ENCODE results near the gene CP. TPM values are rescaled to one million over a fixed set of nuclear protein-coding genes. Genes with fewer than 3 reads are reported as not detected.
A peak's percentile ranks its signal among the peaks of the same experiment; 100 is the strongest.
"Not testable (repeated sequence)": the region's sequence is repeated elsewhere in the genome, so short reads cannot be mapped to it uniquely, and the experiment has no call there.

Gene CP
- total and polyA plus RNA-seq, 3 experiments from 2014 or later: not detected

DNA sequence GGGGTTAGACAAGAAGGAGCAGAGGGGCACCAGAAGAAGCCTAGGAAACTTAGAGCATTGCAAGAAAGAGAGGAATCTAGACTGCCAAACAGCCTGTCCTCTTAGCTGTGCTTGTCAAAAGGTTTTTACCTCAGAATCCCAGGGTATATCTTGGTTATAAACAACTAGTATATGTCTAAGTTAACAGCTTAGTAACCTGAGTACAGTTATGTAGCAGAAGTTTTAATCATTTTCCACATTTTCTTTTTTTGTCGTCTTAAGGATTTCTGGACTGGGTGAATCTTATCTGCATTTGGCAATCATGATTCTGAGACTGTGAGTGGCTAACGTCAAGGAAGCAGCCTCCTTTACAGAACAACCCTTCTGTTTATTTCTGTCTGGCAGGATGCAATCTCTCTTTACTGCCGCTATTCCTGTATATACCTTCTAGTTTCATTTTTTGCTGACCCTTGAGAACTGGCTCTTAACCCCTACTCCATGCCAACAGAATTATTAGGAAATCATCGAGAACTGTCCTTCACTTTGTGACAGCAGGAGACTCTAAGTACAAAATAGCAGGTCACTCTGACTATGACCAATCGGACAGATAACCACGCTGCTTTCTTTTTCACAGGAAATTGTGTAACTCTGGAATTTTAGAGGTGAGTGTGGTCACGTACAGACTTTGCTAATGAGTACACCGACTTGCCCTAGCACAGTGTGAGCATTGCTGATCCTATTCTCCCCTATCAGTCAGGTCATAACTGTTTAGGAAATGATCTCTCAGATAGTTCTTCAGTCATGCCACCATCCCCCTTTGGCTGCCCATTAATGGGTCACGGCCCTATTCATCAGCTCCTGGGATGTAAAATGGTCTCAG is 3.3 kb upstream of the CP start:
- H3K27ac Mint-ChIP-seq: peak overlapping the region; percentile 47 to 94 (median 84)
- ChIA-PET POLR2A (no interaction called here), CTCF (no interaction called here)
- H3K4me3 Mint-ChIP-seq: peak overlapping the region; percentile 80 to 88 (median 87)
- no peaks in the 10 kb centered on the region for H3K9me3 Mint-ChIP-seq
- peaks cover 15 to 27% (median 20%) of the 10 kb centered on the region in 3 donors for H3K4me1 Mint-ChIP-seq
- peak in 2 of 5 donors; percentile 3 to 10 for DNase-seq
- Histone ChIP-seq H3K36me3 (ENCODE audit: insufficient read depth, low read length) (no peaks in the 10 kb centered on the region), H3K4me1 (ENCODE audit: insufficient read depth, low read length) (peaks cover 13% of the 10 kb centered on the region), H3K9me3 (ENCODE audit: low read length) (no peaks in the 10 kb centered on the region), H3K27me3 (ENCODE audit: insufficient read depth, low read length, poor library complexity, severe bottlenecking) (no peaks in the 10 kb centered on the region), H3K27ac (ENCODE audit: low read depth, low read length) (peak overlapping the region; percentile 53), H3K4me3 (ENCODE audit: low read length) (peak overlapping the region; percentile 54)
- H3K36me3 Mint-ChIP-seq: peaks cover 0 to 1% (median 0%) of the 10 kb centered on the region in 3 donors
- no peaks in the 10 kb centered on the region for H3K27me3 Mint-ChIP-seq

DNA sequence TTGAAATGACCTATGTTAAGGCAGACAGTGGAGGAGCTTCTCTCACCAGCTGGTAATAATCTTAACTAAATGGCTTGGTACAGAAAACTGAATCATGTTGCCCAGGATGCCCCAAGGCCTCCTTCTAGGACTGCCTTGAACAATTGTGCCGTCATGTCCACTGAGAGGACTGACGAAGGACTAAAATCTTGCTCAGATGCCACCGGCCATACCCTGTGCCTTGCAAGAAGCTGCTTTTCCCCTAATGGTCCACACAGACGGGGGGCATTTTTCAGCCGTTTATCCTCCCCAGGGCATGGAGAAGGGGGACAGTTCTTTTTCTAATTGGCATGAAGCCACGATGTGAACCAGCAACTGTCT is 1.8 kb upstream of the CP start:
- H3K4me1 Mint-ChIP-seq: peaks cover 15 to 27% (median 20%) of the 10 kb centered on the region in 3 donors
- Histone ChIP-seq H3K4me1 (ENCODE audit: insufficient read depth, low read length) (peaks cover 13% of the 10 kb centered on the region), H3K27ac (ENCODE audit: low read depth, low read length) (no peak overlapping the region), H3K36me3 (ENCODE audit: insufficient read depth, low read length) (no peaks in the 10 kb centered on the region), H3K9me3 (ENCODE audit: low read length) (no peaks in the 10 kb centered on the region), H3K4me3 (ENCODE audit: low read length) (no peak overlapping the region), H3K27me3 (ENCODE audit: insufficient read depth, low read length, poor library complexity, severe bottlenecking) (no peaks in the 10 kb centered on the region)
- H3K36me3 Mint-ChIP-seq: peaks cover 0 to 1% (median 0%) of the 10 kb centered on the region in 3 donors
- peaks cover 0 to 1% (median 0%) of the 10 kb centered on the region in 5 donors for H3K9me3 Mint-ChIP-seq
- POLR2A ChIA-PET: no interaction called here
- H3K27ac Mint-ChIP-seq: peak overlapping the region in 1 of 8 donors; percentile 38
- CTCF ChIA-PET: no interaction called here
- H3K4me3 Mint-ChIP-seq: peak overlapping the region in 1 of 7 donors; percentile 68
- H3K27me3 Mint-ChIP-seq: peaks cover 0 to 1% of the 10 kb centered on the region in 2 donors
- DNase-seq: no peak

DNA sequence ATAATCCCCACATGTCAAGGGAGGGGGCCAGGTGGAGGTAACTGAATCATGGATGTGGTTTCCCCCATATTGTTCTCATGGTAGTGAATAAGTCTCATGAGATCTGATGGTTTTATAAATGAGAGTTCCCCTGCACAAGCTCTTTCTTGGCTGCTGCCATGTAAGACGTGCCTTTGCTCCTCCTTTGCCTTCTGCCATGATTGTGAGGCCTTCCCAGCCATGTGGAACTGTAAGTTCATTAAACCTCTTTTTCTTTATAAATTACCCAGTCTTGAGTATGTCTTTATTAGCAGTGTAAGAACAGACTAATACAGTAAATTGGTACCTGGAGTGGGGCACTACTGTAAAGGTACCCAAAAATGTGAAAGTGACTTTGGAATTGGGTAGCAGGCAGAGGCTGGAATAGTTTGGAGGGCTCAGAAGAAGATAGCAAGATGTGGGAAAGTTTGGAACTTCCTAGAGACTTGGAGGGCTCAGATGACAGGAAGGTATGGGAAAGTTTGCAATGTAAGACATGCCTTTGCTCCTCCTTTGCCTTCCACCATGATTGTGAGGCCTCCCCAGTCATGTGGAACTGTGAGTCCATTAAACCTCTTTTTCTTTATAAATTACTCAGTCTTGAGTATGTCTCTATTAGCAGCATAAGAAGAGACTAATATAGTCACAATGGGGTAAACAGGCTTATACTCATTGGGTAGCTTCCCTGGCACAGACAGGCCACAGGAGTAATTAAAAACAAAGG is 2.1 kb downstream of the CP start:
- H3K4me1 ChIP-seq (ENCODE audit: insufficient read depth, low read length); H3K27ac Mint-ChIP-seq; H3K4me3 ChIP-seq (ENCODE audit: low read length); CTCF ChIA-PET; H3K9me3 ChIP-seq (ENCODE audit: low read length); H3K27me3 ChIP-seq (ENCODE audit: insufficient read depth, low read length, poor library complexity, severe bottlenecking); H3K9me3 Mint-ChIP-seq; H3K4me3 Mint-ChIP-seq; POLR2A ChIA-PET; H3K27me3 Mint-ChIP-seq; H3K36me3 ChIP-seq (ENCODE audit: insufficient read depth, low read length); H3K27ac ChIP-seq (ENCODE audit: low read depth, low read length); DNase-seq; H3K36me3 Mint-ChIP-seq: not testable (repeated sequence)
- peaks cover 5 to 14% (median 10%) of the 10 kb centered on the region in 3 donors for H3K4me1 Mint-ChIP-seq

DNA sequence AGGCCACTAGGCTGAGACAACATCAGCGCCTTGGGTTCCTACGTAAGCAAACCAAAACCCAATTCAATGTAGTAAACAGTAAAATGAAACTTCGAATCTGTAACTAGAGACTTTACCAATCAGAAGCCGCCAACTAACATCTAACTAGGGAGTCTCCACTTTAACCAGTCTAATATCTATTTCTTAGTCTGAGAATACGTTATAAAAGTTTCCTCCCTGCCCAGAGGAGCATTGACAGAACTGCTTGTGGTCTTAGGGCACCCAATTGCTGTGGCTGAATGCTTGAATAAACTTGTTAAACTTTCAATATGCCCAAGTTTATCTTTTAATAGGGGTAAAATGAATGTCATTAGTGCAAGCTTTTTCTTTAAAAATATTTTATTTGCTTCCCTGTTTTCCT is 4.3 kb downstream of the CP start:
- Mint-ChIP-seq H3K27ac (no peak overlapping the region), H3K36me3 (no peaks in the 10 kb centered on the region), H3K4me3 (no peak overlapping the region), H3K27me3 (peaks cover 0 to 1% of the 10 kb centered on the region in 2 donors), H3K4me1 (no peaks in the 10 kb centered on the region), H3K9me3 (peaks cover 0 to 1% (median 0%) of the 10 kb centered on the region in 5 donors)
- ChIA-PET POLR2A (no interaction called here), CTCF (interaction anchor here (0.6 kb wide), 1 partner anchor 26 kb away, joined by 3 read pairs; no protein-coding TSS in a partner anchor)
- no peaks in the 10 kb centered on the region for H3K9me3 ChIP-seq (ENCODE audit: low read length)
- no peaks in the 10 kb centered on the region for H3K36me3 ChIP-seq (ENCODE audit: insufficient read depth, low read length)
- no peaks in the 10 kb centered on the region for H3K27me3 ChIP-seq (ENCODE audit: insufficient read depth, low read length, poor library complexity, severe bottlenecking)
- no peak overlapping the region for H3K4me3 ChIP-seq (ENCODE audit: low read length)
- no peaks in the 10 kb centered on the region for H3K4me1 ChIP-seq (ENCODE audit: insufficient read depth, low read length)
- H3K27ac ChIP-seq (ENCODE audit: low read depth, low read length): no peak overlapping the region
- DNase-seq: no peak

DNA sequence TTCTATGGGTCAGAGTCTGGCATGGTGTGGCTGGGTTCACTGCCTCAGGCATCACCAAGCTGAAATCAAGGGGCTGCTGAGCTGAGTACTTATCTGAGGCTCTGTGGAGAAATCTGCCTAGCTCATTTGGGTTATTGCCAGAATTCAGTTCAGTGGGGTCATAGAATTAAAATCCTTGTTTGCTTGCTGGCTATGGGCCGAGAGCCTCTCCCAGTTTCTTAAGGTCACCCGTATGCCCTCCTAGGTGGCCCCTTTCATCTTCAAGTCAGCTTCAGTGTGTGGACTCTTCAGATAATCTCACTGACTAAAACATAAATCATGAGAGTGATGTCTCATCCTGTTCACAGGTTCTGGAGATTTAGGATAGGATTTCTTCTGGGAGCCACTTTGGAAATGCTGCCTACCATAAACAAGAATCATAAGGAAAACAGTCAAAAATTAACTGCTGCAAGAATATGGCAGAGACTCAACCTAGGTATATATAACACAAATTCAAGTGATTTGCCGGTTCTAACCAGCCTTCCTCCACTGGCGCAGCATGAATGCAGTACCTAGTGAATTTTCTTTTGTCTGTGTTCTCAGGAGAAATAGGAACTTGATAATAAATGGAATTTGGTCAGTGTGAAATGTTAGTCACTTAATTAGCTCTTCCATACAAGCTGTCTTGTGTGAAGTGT is 5.3 kb downstream of the CP start:
- Histone ChIP-seq H3K9me3 (ENCODE audit: low read length) (no peaks in the 10 kb centered on the region), H3K27me3 (ENCODE audit: insufficient read depth, low read length, poor library complexity, severe bottlenecking) (no peaks in the 10 kb centered on the region), H3K36me3 (ENCODE audit: insufficient read depth, low read length) (no peaks in the 10 kb centered on the region), H3K4me1 (ENCODE audit: insufficient read depth, low read length) (no peaks in the 10 kb centered on the region), H3K4me3 (ENCODE audit: low read length) (no peak overlapping the region), H3K27ac (ENCODE audit: low read depth, low read length) (no peak overlapping the region)
- H3K27ac Mint-ChIP-seq: no peak overlapping the region
- no peaks in the 10 kb centered on the region for H3K4me1 Mint-ChIP-seq
- peaks cover 1 to 4% of the 10 kb centered on the region in 2 donors for H3K27me3 Mint-ChIP-seq
- peaks cover 0 to 1% (median 0%) of the 10 kb centered on the region in 5 donors for H3K9me3 Mint-ChIP-seq
- POLR2A ChIA-PET: no interaction called here
- H3K36me3 Mint-ChIP-seq: no peaks in the 10 kb centered on the region
- CTCF ChIA-PET: interaction anchor here (0.6 kb wide), 1 partner anchor 25 kb away, joined by 3 read pairs; no protein-coding TSS in a partner anchor
- no peak overlapping the region for H3K4me3 Mint-ChIP-seq
- DNase-seq: no peak

DNA sequence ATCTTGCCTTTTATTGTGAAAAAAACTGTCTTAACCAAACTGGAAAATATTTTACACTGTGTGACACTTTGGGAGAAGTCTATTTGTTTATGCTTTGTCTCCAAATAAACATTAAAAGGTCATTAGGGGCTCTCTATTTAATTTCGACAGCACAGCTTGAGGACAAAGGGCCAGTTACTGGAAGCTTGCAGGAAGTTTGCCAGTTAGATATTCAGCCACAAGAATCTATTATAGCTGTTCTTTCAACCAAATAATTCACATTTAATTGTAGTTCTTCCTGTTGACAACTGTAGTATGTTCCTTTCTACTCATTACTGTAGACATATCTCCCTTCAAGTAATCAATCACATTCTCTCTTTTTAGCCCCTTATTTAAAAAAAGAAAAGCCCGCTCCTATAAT is 6.1 kb downstream of the CP start:
- H3K27ac Mint-ChIP-seq: no peak overlapping the region
- no peak overlapping the region for H3K4me3 Mint-ChIP-seq
- H3K27me3 ChIP-seq (ENCODE audit: insufficient read depth, low read length, poor library complexity, severe bottlenecking): no peaks in the 10 kb centered on the region
- H3K36me3 Mint-ChIP-seq: no peaks in the 10 kb centered on the region
- no peak for DNase-seq
- CTCF ChIA-PET: no interaction called here
- H3K9me3 Mint-ChIP-seq: peaks cover 0 to 1% (median 0%) of the 10 kb centered on the region in 5 donors
- H3K27ac ChIP-seq (ENCODE audit: low read depth, low read length): no peak overlapping the region
- H3K9me3 ChIP-seq (ENCODE audit: low read length): no peaks in the 10 kb centered on the region
- no peak overlapping the region for H3K4me3 ChIP-seq (ENCODE audit: low read length)
- H3K4me1 ChIP-seq (ENCODE audit: insufficient read depth, low read length): no peaks in the 10 kb centered on the region
- peaks cover 1 to 4% of the 10 kb centered on the region in 2 donors for H3K27me3 Mint-ChIP-seq
- H3K36me3 ChIP-seq (ENCODE audit: insufficient read depth, low read length): no peaks in the 10 kb centered on the region
- no peaks in the 10 kb centered on the region for H3K4me1 Mint-ChIP-seq
- POLR2A ChIA-PET: no interaction called here

DNA sequence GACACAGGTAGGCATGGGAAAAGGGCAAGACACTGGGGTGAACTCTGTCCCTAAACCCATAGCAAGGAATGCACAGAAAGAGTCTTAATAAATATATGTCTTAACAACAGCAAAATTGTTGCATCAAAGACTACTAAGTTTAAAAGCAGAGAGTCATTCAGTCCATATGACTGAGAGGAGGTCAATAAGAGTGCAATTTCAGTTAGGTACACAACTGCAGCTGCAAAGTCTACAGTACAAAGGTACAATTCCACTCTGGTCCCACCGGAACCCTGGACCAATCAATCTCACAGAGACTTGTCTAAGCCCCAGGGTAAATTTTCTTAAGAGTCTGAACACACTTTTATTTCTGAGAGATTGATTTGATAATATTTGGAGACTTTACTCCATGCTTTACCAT is 6.9 kb downstream of the CP start:
- POLR2A ChIA-PET: no interaction called here
- H3K9me3 Mint-ChIP-seq: peaks cover 0 to 1% (median 0%) of the 10 kb centered on the region in 5 donors
- H3K36me3 Mint-ChIP-seq: no peaks in the 10 kb centered on the region
- H3K4me1 ChIP-seq (ENCODE audit: insufficient read depth, low read length): no peaks in the 10 kb centered on the region
- H3K27ac Mint-ChIP-seq: no peak overlapping the region
- no peaks in the 10 kb centered on the region for H3K9me3 ChIP-seq (ENCODE audit: low read length)
- no peaks in the 10 kb centered on the region for H3K4me1 Mint-ChIP-seq
- H3K27ac ChIP-seq (ENCODE audit: low read depth, low read length): no peak overlapping the region
- H3K27me3 ChIP-seq (ENCODE audit: insufficient read depth, low read length, poor library complexity, severe bottlenecking): no peaks in the 10 kb centered on the region
- no peaks in the 10 kb centered on the region for H3K36me3 ChIP-seq (ENCODE audit: insufficient read depth, low read length)
- no peak overlapping the region for H3K4me3 ChIP-seq (ENCODE audit: low read length)
- CTCF ChIA-PET: no interaction called here
- DNase-seq: no peak
- no peak overlapping the region for H3K4me3 Mint-ChIP-seq
- H3K27me3 Mint-ChIP-seq: peaks cover 3 to 10% of the 10 kb centered on the region in 2 donors

DNA sequence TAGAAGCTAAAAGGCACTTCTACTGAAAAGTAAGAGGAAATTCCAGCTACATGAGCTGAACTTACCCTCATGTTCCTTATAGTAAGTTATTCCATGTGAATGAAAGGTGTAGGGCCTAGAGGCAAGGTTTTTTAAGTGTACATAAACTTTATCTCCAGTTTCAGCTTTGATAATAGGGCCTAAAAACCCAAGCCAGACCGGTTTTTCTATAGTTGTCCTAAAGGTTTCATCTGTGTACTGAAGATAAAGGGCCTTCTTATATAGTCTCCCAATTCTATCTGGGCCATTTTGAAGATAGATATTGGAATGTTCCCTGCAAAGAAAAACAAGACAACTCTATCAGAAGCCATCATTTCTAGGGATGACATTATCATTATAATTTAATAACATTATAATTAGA is 9.2 kb downstream of the CP start:
- H3K36me3 ChIP-seq (ENCODE audit: insufficient read depth, low read length): no peaks in the 10 kb centered on the region
- H3K4me1 ChIP-seq (ENCODE audit: insufficient read depth, low read length): no peaks in the 10 kb centered on the region
- Mint-ChIP-seq H3K9me3 (no peaks in the 10 kb centered on the region), H3K27me3 (peaks cover 1 to 14% of the 10 kb centered on the region in 2 donors), H3K4me3 (no peak overlapping the region), H3K4me1 (no peaks in the 10 kb centered on the region), H3K36me3 (no peaks in the 10 kb centered on the region), H3K27ac (no peak overlapping the region)
- CTCF ChIA-PET: no interaction called here
- no peaks in the 10 kb centered on the region for H3K9me3 ChIP-seq (ENCODE audit: low read length)
- H3K27me3 ChIP-seq (ENCODE audit: insufficient read depth, low read length, poor library complexity, severe bottlenecking): no peaks in the 10 kb centered on the region
- DNase-seq: no peak
- H3K27ac ChIP-seq (ENCODE audit: low read depth, low read length): no peak overlapping the region
- POLR2A ChIA-PET: no interaction called here
- no peak overlapping the region for H3K4me3 ChIP-seq (ENCODE audit: low read length)

All from CD8-positive, alpha-beta memory T cell (primary cell).